Common myeloid progenitor, CD34-positive (primary cell): ENCODE data around the gene HNRNPAB.
"Not testable (repeated sequence)": the region's sequence is repeated elsewhere in the genome, so short reads cannot be mapped to it uniquely, and the experiment has no call there.

Experiments
- CTCF ChIA-PET: fragments of 350-600 bp; sonication (Branson Sonifier 250); formaldehyde crosslinking; loops from one replicate; lab custom pipeline; 2021; ENCODE audit warnings: antibody characterized with exemption; lab: Charles Lee
- POLR2A ChIA-PET: fragments of 350-600 bp; sonication (Branson Sonifier 250); formaldehyde crosslinking; loops from one replicate; lab custom pipeline; 2021; ENCODE audit warnings: antibody characterized with exemption; lab: Charles Lee
- DNase-seq, 3 donors: peaks; one replicate each; pipeline versions ENCODE4 v3.0.0 to v3.0.0-alpha.2; 2013
- H3K27ac ChIP-seq, 2 experiments: 1 replicate in 1 of 2; 2 replicates in 1 of 2; pipeline ENCODE4 v1.7.0; 2013; ENCODE audit warnings: inconsistent platforms in 2 of 2, low read length in 2 of 2, mild to moderate bottlenecking in 2 of 2, low read depth in 1 of 2, moderate library complexity in 1 of 2; ENCODE audit not compliant: severe bottlenecking in 2 of 2, insufficient read depth in 1 of 2, poor library complexity in 1 of 2
- H3K27me3 ChIP-seq, 5 experiments: replicated peaks in 2 of 5; 1 replicate in 3 of 5; 2 replicates in 2 of 5; pipeline versions ENCODE4 v1.6.1 to v1.7.0; 2013; ENCODE audit warnings: low read length in 4 of 5, mild to moderate bottlenecking in 2 of 5, moderate library complexity in 2 of 5, inconsistent platforms in 1 of 5; ENCODE audit not compliant: insufficient read depth in 5 of 5, control insufficient read depth in 4 of 5
- H3K36me3 ChIP-seq, 4 experiments: 1 replicate in 2 of 4; 2 replicates in 2 of 4; pipeline versions ENCODE4 v1.6.1 to v1.7.0; 2013; ENCODE audit warnings: low read length in 3 of 4, control low read depth in 1 of 4, mild to moderate bottlenecking in 1 of 4; ENCODE audit not compliant: control insufficient read depth in 4 of 4, insufficient read depth in 4 of 4
- H3K4me1 ChIP-seq, 4 experiments: 1 replicate in 3 of 4; 2 replicates in 1 of 4; pipeline versions ENCODE4 v1.6.1 to v1.7.1; 2013; ENCODE audit warnings: low read length in 3 of 4, mild to moderate bottlenecking in 3 of 4, control low read depth in 1 of 4, inconsistent platforms in 1 of 4, moderate library complexity in 1 of 4; ENCODE audit not compliant: control insufficient read depth in 4 of 4, insufficient read depth in 4 of 4; ENCODE audit errors: control extremely low read depth in 1 of 4
- H3K4me3 ChIP-seq, 7 experiments: 1 replicate in 4 of 7; 2 replicates in 3 of 7; pipeline versions ENCODE4 v1.5.1 to v1.7.0; 2013; ENCODE audit warnings: mild to moderate bottlenecking in 7 of 7, low read length in 6 of 7, moderate library complexity in 6 of 7, inconsistent platforms in 2 of 7, low read depth in 2 of 7, control low read depth in 1 of 7; ENCODE audit not compliant: insufficient read depth in 4 of 7, control insufficient read depth in 1 of 7; ENCODE audit errors: extremely low read depth in 1 of 7
- H3K9me3 ChIP-seq, 5 experiments: 1 replicate in 4 of 5; 2 replicates in 1 of 5; pipeline versions ENCODE4 v1.6.1 to v1.7.1; 2013; ENCODE audit warnings: low read length in 4 of 5, mild to moderate bottlenecking in 2 of 5, inconsistent platforms in 1 of 5, low read depth in 1 of 5, moderate library complexity in 1 of 5; ENCODE audit not compliant: control insufficient read depth in 4 of 5, insufficient read depth in 2 of 5; ENCODE audit errors: control extremely low read depth in 1 of 5
- WGBS: methylation state at CpG from one replicate; pipeline ENCODE4 v1.1.5; 2013; ENCODE audit not compliant: insufficient coverage; 5-methylcytosine and 5-hydroxymethylcytosine counted together

Gene HNRNPAB

DNA sequence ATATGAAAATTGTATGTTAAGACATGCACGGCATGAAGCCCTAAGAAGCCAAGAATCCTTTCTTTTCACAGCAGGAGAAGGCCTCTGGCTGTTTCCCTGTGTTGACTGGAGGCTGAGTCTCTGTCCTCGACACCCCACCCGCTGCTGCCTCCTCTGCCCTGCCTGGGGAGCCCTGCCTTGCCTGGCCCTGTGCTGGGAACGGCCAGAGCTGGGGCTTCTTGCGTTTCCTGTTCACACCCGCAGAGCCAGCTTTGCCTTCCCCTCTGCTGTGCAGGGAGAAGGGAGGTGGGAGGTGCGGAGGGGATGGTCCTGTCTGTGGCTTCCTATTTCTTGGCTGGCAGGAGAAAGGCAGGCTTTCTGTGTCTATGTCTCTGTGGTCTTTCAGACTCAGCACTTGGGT, 10.3 kb upstream of the HNRNPAB start:
- Histone ChIP-seq H3K27ac (peak overlapping the region in 1 of 2 experiments; percentile 30), H3K4me1 (peaks cover 3 to 30% (median 29%) of the 10 kb centered on the region in 4 experiments), H3K27me3 (no peaks in the 10 kb centered on the region), H3K36me3 (no peaks in the 10 kb centered on the region), H3K4me3 (peak overlapping the region in 5 of 7 experiments; percentile 5 to 50 (median 37)), H3K9me3 (peaks cover 0 to 5% (median 0%) of the 10 kb centered on the region in 5 experiments)
- POLR2A ChIA-PET = interaction anchor here (0.7 to 1.2 kb wide), 3 partner anchors 9 to 12 kb away, joined by 3 to 5 read pairs (median 5); partner anchors contain the start of gene HNRNPAB
- 11% methylated on average over 6 of the region's 7 CpGs for WGBS
- CTCF ChIA-PET = interaction anchor here (1.0 to 2.2 kb wide), 2 partner anchors 10 to 12 kb away, joined by 3 to 9 read pairs; no protein-coding TSS in a partner anchor
- peak in 2 of 3 donors; percentile 46 to 53 for DNase-seq

DNA sequence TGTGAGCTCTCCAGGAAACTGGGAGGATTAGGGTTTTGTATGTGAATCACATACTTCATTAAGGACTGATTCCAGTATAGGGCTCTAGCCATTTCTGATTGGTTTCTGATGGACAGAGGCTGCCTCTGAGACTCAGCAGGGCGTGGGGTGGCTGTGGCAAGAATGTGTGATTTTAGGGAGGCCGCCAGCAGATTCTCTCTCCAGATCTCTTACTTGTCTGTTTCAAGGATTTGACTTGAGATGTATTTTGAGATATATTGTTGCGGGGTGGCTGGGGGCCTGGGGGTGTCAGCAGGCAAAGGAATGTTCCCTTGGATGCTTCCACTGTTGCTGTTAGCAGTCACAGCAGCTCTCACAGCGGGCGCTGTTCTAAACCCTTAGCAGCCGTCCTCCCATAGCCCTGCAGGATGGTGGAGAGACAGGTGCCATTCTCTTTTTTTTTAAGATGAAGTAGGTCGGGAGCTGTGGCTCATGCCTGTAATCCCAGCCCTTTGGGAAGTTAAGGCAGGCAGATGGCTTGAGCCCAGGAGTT, 8.0 kb upstream of the HNRNPAB start:
- Histone ChIP-seq H3K9me3 (peaks cover 0 to 5% (median 0%) of the 10 kb centered on the region in 5 experiments), H3K27ac (no peak overlapping the region), H3K4me3 (no peak overlapping the region), H3K27me3 (no peaks in the 10 kb centered on the region), H3K36me3 (no peaks in the 10 kb centered on the region), H3K4me1 (peaks cover 6 to 45% (median 41%) of the 10 kb centered on the region in 4 experiments)
- 98% methylated on average over 6 of the region's 7 CpGs for WGBS
- CTCF ChIA-PET = interaction anchor here (0.6 to 1.6 kb wide), 2 partner anchors 11 to 123 kb away, joined by 3 to 6 read pairs; no protein-coding TSS in a partner anchor
- POLR2A ChIA-PET = interaction anchor here (1.0 kb wide), 1 partner anchor 9 kb away, joined by 3 read pairs; no protein-coding TSS in a partner anchor
- DNase-seq = no peak

DNA sequence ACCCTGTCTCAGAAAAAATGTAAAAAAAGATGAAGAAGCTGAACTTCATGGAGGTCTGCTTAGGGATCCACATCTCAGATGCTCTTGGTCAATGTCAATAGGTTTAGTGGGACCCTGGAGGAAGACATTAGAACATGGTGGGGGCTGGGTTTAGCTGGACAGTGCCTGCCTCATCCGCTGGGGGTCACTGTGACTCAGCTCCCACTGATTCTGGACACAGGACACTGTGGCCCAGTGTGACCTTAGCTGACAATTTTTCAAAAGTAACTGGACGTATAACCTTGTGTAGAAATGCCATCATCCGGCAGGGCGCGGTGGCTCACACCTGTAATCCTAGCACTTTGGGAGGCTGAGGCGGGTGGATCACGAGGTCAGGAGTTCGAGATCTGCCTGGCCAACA, 7.3 kb upstream of the HNRNPAB start:
- Histone ChIP-seq H3K4me3 (no peak overlapping the region), H3K27me3 (no peaks in the 10 kb centered on the region), H3K36me3 (no peaks in the 10 kb centered on the region), H3K4me1 (peaks cover 6 to 52% (median 47%) of the 10 kb centered on the region in 4 experiments), H3K27ac (no peak overlapping the region), H3K9me3 (peaks cover 0 to 5% (median 0%) of the 10 kb centered on the region in 5 experiments)
- CTCF ChIA-PET = interaction anchor here (0.9 to 1.6 kb wide), 3 partner anchors 9 to 31 kb away, joined by 3 to 6 read pairs (median 3); no protein-coding TSS in a partner anchor
- WGBS = 90% methylated on average over 5 of the region's 8 CpGs
- DNase-seq = no peak
- POLR2A ChIA-PET = no interaction called here

DNA sequence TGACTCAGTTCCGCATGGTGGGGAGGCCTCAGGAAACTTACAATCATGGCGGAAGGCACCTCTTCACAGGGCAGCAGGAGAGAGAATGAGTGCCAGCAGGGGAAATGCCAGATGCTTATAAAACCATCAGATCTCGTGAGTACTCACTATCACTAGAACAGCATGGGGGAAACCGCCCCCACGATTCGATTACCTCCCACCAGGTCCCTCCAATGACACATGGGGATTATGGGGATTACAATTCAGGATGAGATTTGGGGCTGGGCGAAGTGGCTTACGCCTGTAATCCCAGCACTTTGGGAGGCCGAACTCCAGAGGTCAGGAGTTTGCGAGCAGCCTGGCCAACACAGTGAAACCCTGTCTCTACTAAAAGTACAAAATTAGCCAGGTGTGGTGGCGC, 6.2 kb upstream of the HNRNPAB start:
- POLR2A ChIA-PET, DNase-seq, H3K36me3 ChIP-seq, H3K4me3 ChIP-seq, H3K27ac ChIP-seq, H3K27me3 ChIP-seq, H3K9me3 ChIP-seq: not testable (repeated sequence)
- 81% methylated on average over 10 of the region's 11 CpGs for WGBS
- CTCF ChIA-PET = interaction anchor here (0.6 to 1.0 kb wide), 2 partner anchors 9 to 782 kb away, joined by 3 read pairs; no protein-coding TSS in a partner anchor
- peaks cover 6 to 55% (median 48%) of the 10 kb centered on the region in 4 experiments for H3K4me1 ChIP-seq

DNA sequence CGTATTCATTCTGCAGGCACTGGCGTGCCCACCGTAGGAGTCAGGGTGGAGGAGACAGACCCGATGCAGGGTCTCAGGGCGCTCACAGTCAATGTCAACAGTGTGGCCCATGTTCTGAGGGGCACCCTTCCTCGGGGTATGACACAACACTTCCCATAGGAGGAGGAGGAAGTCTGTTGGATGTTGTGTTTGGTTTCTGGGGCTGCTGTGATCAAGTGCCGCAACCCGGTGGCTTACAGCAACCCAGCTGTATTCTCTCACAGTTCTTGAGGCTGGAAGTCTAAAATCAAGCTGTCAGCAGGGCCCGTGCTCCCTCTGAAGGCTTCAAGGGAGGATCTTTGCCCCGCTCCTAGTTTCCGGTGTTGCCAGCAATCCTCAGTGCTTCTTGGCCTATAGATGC, 5.6 kb upstream of the HNRNPAB start:
- 37% methylated on average over 6 of the region's 11 CpGs for WGBS
- ChIA-PET POLR2A (interaction anchor here (0.6 kb wide), 1 partner anchor 367 kb away, joined by 5 read pairs; no protein-coding TSS in a partner anchor), CTCF (no interaction called here)
- Histone ChIP-seq H3K4me1 (peaks cover 5 to 50% (median 42%) of the 10 kb centered on the region in 4 experiments), H3K27ac (no peak overlapping the region), H3K9me3 (no peaks in the 10 kb centered on the region), H3K36me3 (no peaks in the 10 kb centered on the region), H3K27me3 (no peaks in the 10 kb centered on the region), H3K4me3 (peak overlapping the region in 1 of 7 experiments; percentile 17)
- DNase-seq = peak in 2 of 3 donors; percentile 45 to 58

DNA sequence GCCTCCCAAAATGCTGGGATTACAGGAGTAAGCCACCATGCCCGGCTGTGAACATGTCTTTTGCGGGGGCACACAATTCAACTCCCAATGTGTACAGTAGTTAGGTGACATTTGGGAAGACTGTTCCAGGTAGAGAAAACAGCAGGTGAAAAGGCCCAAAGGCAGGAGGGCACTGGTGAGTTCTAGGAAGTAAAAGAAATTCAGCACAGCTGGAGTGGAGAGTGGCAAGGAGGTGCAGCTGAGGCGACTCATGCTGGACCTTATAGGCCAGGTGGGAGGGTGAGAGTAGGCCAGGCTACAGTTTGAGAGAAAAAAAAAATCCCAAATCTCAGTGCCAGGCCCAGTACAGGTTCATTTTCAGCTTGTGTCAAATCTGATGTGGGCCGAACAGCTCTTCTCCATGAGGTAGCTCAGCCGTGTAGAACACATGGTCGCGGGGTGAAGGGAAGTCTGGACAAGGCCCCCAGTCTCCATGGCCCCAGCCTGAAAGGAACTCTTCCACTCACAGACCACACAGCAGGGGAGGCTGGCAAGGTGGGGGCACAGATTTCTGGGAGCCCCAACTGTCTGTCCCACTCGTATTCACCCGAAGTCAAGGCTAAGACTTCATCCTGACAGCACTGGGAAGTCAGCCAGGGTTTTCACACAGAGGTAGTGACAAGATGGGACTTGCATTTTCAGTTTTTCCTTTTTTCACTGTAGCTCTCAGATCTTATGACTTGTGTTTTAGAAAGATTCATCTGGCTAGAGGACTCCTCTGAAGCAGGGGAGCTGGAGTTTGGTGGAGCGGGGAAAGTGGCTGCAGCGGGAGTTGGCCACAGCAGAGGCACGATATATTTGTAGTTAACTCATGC, 4.5 kb upstream of the HNRNPAB start:
- no peak overlapping the region for H3K27ac ChIP-seq
- DNase-seq = peak in 1 of 3 donors; percentile 37
- ChIA-PET CTCF (interaction anchor here (0.7 to 2.1 kb wide), 6 partner anchors 10 to 123 kb away, joined by 3 to 6 read pairs (median 3); no protein-coding TSS in a partner anchor), POLR2A (interaction anchor here (0.6 to 1.1 kb wide), 4 partner anchors 18 to 1663 kb away, joined by 3 to 4 read pairs (median 4); no protein-coding TSS in a partner anchor)
- 77% methylated on average over 5 of the region's 12 CpGs for WGBS
- no peaks in the 10 kb centered on the region for H3K36me3 ChIP-seq
- no peak overlapping the region for H3K4me3 ChIP-seq
- no peaks in the 10 kb centered on the region for H3K27me3 ChIP-seq
- H3K4me1 ChIP-seq = peaks cover 2 to 40% (median 34%) of the 10 kb centered on the region in 4 experiments
- H3K9me3 ChIP-seq = no peaks in the 10 kb centered on the region
